Mesendoderm (in vitro differentiated cells): ENCODE results near the gene SNX8.

Source experiments
- DNase-seq: peaks from one replicate; pipeline ENCODE4 v3.0.0; 2013
- H2AK5ac ChIP-seq: 2 replicates; pipeline ENCODE4 v1.6.1; 2013; ENCODE audit warnings: low read length, inconsistent platforms
- H2BK120ac ChIP-seq: 2 replicates; pipeline ENCODE4 v1.6.1; 2013; ENCODE audit warnings: low read depth, mild to moderate bottlenecking, low read length, moderate library complexity, mixed read lengths
- H2BK15ac ChIP-seq: replicated peaks from 2 replicates; pipeline ENCODE4 v1.6.1; 2013; ENCODE audit warnings: low read depth, mild to moderate bottlenecking, moderate library complexity
- H2BK5ac ChIP-seq: 2 replicates; pipeline ENCODE4 v1.6.1; 2013; ENCODE audit warnings: low read length, inconsistent platforms
- H3K18ac ChIP-seq: 2 replicates; pipeline ENCODE4 v1.6.1; 2013; ENCODE audit warnings: mild to moderate bottlenecking, low read length, mixed read lengths
- H3K23ac ChIP-seq: one replicate; pipeline ENCODE4 v1.6.1; 2013; ENCODE audit warnings: low read length
- H3K27ac ChIP-seq: 2 replicates; pipeline ENCODE4 v1.5.1; 2013; ENCODE audit warnings: low read depth, mild to moderate bottlenecking, inconsistent platforms, low read length, moderate library complexity
- H3K27me3 ChIP-seq: 2 replicates; pipeline ENCODE4 v1.6.1; 2013; ENCODE audit warnings: low read length, control low read depth, mild to moderate bottlenecking, inconsistent platforms; ENCODE audit not compliant: insufficient read depth, poor library complexity
- H3K36me3 ChIP-seq: 2 replicates; pipeline ENCODE4 v1.6.1; 2013; ENCODE audit warnings: low read length, inconsistent platforms; ENCODE audit not compliant: control insufficient read depth, insufficient read depth
- H3K4ac ChIP-seq: one replicate; pipeline ENCODE4 v1.6.1; 2013; ENCODE audit warnings: low read depth, mild to moderate bottlenecking, low read length, moderate library complexity
- H3K4me1 ChIP-seq: 2 replicates; pipeline ENCODE4 v1.6.1; 2013; ENCODE audit warnings: low read depth, low read length, inconsistent platforms; ENCODE audit not compliant: control insufficient read depth
- H3K4me2 ChIP-seq: 2 replicates; pipeline ENCODE4 v1.6.1; 2013; ENCODE audit warnings: low read length
- H3K4me3 ChIP-seq: 2 replicates; pipeline ENCODE4 v1.5.1; 2013; ENCODE audit warnings: mild to moderate bottlenecking, low read length
- H3K56ac ChIP-seq: one replicate; pipeline ENCODE4 v1.6.1; 2013; ENCODE audit warnings: low read length
- H3K79me1 ChIP-seq: 2 replicates; pipeline ENCODE4 v1.6.1; 2013; ENCODE audit warnings: low read length, inconsistent platforms
- H3K79me2 ChIP-seq: 2 replicates; pipeline ENCODE4 v1.6.1; 2013; ENCODE audit warnings: mild to moderate bottlenecking, low read length; ENCODE audit not compliant: control insufficient read depth, insufficient read depth
- H3K9ac ChIP-seq: 2 replicates; pipeline ENCODE4 v1.6.1; 2013; ENCODE audit warnings: low read length, inconsistent platforms
- H4K5ac ChIP-seq: one replicate; pipeline ENCODE4 v1.6.1; 2013; ENCODE audit warnings: low read length
- H4K8ac ChIP-seq: one replicate; pipeline ENCODE4 v1.6.1; 2013; ENCODE audit warnings: low read depth, mild to moderate bottlenecking, control low read depth, low read length, moderate library complexity
- WGBS: extraction: QIAGEN DNeasy Blood & Tissue Kit; methylation state at CpG from one replicate; pipeline ENCODE4 v1.1.7; 2013; ENCODE audit warnings: low lambda C conversion rate, missing lambda C conversion rate; ENCODE audit not compliant: insufficient coverage; ENCODE audit errors: extremely low coverage; 5-methylcytosine and 5-hydroxymethylcytosine counted together

Gene SNX8

DNA sequence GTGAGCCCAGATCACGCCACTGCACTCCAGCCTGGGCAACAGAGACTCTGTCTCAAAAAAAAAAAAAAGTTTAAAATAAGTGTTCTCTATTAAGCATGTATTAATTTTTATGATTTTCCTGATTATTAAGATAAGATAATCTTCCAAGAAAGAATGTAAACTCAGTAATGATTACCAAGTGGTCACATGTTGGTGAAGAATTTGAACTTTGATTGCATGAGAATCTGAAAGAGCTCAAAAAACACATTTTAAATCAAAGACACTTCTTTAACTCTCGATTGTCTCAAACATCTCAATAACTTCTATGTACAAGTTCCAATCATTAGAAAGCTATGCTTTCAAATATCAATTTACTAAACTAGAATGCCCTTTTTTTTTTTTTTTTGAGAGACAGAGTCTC lies 33.8 kb downstream of the SNX8 start:
- no peak overlapping the region for H4K5ac ChIP-seq

DNA sequence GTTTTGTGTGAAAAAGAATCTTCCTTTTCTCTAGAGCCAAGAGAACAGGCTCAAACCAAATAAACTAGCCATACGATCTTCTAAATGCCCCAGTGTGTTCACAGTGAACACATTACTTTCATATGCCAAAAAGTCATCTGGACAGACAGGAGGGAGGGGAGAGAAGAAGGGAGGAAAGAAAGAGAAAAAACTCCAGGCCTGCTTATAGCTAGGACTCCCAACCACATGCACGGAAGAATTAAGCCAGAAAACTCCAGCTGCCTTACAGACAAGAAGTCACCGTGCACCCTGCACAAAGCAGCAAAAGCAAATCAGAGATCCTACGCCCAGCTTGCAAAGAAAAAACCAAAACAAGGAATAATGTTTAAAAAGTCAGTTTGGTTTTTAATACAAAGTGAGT lies 34.3 kb downstream of the SNX8 start:
- no peak overlapping the region for H4K8ac ChIP-seq
- no peak overlapping the region for H3K9ac ChIP-seq
- no CpG with 5 or more reads among the region's 4 CpGs for WGBS
- no peaks in the 10 kb centered on the region for H3K79me2 ChIP-seq
- H3K4ac ChIP-seq: no peak overlapping the region
- no peak overlapping the region for H2AK5ac ChIP-seq
- DNase-seq: no peak
- no peak overlapping the region for H3K23ac ChIP-seq
- no peaks in the 10 kb centered on the region for H3K27me3 ChIP-seq
- no peak overlapping the region for H3K4me2 ChIP-seq
- no peak overlapping the region for H2BK15ac ChIP-seq
- H2BK120ac ChIP-seq: no peak overlapping the region
- H3K79me1 ChIP-seq: peaks cover 3% of the 10 kb centered on the region
- H2BK5ac ChIP-seq: no peak overlapping the region
- no peak overlapping the region for H3K4me3 ChIP-seq
- peaks cover 4% of the 10 kb centered on the region for H3K4me1 ChIP-seq
- H3K27ac ChIP-seq: no peak overlapping the region
- H3K36me3 ChIP-seq: no peaks in the 10 kb centered on the region
- no peak overlapping the region for H3K56ac ChIP-seq
- H4K5ac ChIP-seq: no peak overlapping the region
- H3K18ac ChIP-seq: no peak overlapping the region

More for the DNA sequence above, 33.8 kb downstream of the SNX8 start:
- Histone ChIP-seq H3K79me2 (no peaks in the 10 kb centered on the region), H2AK5ac (no peak overlapping the region), H3K23ac (no peak overlapping the region), H3K79me1 (peaks cover 3% of the 10 kb centered on the region), H2BK120ac (no peak overlapping the region), H2BK15ac (no peak overlapping the region), H3K27me3 (no peaks in the 10 kb centered on the region), H3K36me3 (no peaks in the 10 kb centered on the region), H3K4me1 (peaks cover 4% of the 10 kb centered on the region), H3K18ac (no peak overlapping the region), H2BK5ac (no peak overlapping the region), H3K56ac (no peak overlapping the region), H3K4me3 (no peak overlapping the region), H3K4ac (no peak overlapping the region), H3K9ac (no peak overlapping the region), H4K8ac (no peak overlapping the region), H3K27ac (no peak overlapping the region), H3K4me2 (no peak overlapping the region)
- DNase-seq: no peak
- WGBS: no CpG with 5 or more reads among the region's 2 CpGs

DNA sequence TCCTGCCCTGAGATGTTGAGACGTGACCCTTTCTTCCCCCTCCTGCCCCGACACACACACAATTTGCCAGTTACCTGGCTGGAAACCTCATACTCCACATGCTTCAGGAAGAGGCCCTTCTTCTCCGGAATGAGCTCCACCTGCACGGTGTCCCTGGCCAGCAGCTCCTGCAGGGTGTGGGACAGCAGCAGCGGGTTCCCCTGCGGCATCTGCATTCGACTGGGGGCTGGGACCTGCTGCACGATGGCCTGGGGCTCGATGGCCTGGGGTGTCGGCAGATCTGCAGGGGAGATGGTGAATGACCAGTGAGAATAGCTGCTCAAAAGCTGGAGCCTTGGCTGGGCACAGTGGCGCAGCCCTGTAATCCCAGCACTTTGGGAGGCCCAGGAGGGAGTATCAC lies 36.2 kb downstream of the SNX8 start:
- Histone ChIP-seq H3K4me2 (no peak overlapping the region), H3K27ac (no peak overlapping the region), H2BK15ac (no peak overlapping the region), H4K5ac (no peak overlapping the region), H3K4me3 (no peak overlapping the region), H2BK120ac (no peak overlapping the region), H3K9ac (no peak overlapping the region), H3K79me1 (peaks cover 3% of the 10 kb centered on the region), H3K23ac (no peak overlapping the region), H3K27me3 (no peaks in the 10 kb centered on the region), H2BK5ac (no peak overlapping the region), H2AK5ac (no peak overlapping the region), H3K4me1 (peaks cover 4% of the 10 kb centered on the region), H3K4ac (no peak overlapping the region), H3K56ac (no peak overlapping the region), H3K18ac (no peak overlapping the region), H4K8ac (no peak overlapping the region), H3K36me3 (no peaks in the 10 kb centered on the region), H3K79me2 (no peaks in the 10 kb centered on the region)
- no peak for DNase-seq
- no CpG with 5 or more reads among the region's 11 CpGs for WGBS

DNA sequence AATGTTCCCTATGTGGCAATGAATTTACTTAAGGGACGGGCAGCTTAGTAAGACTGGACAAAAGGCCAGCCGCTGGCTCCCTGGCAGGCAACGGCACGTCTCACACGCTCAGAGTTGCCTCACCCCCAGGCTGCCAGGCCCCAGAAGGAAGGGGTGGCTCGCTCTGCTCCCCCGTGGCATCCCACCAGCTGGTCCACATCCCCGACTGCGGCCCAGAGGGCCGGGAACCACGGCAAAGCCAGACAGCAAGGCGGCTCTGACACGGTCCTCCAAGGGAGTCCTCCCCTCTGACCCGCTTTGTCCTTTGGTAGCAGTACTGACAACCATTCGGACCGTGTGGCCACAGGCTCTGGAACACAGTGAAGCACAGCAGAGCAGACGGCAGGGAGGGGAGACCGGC lies 38.1 kb downstream of the SNX8 start:
- H3K4me1 ChIP-seq: no peaks in the 10 kb centered on the region
- H2BK5ac ChIP-seq: no peak overlapping the region
- H3K79me1 ChIP-seq: no peaks in the 10 kb centered on the region
- no peak overlapping the region for H2BK120ac ChIP-seq
- no peaks in the 10 kb centered on the region for H3K79me2 ChIP-seq
- no peak overlapping the region for H4K8ac ChIP-seq
- H3K27me3 ChIP-seq: no peaks in the 10 kb centered on the region
- no peak overlapping the region for H4K5ac ChIP-seq
- H3K36me3 ChIP-seq: no peaks in the 10 kb centered on the region
- H2AK5ac ChIP-seq: no peak overlapping the region
- H3K4ac ChIP-seq: no peak overlapping the region
- no peak overlapping the region for H3K56ac ChIP-seq
- no peak overlapping the region for H3K9ac ChIP-seq
- DNase-seq: no peak
- WGBS: no CpG with 5 or more reads among the region's 18 CpGs
- H3K4me3 ChIP-seq: no peak overlapping the region
- H2BK15ac ChIP-seq: no peak overlapping the region
- no peak overlapping the region for H3K18ac ChIP-seq
- H3K27ac ChIP-seq: no peak overlapping the region
- H3K4me2 ChIP-seq: no peak overlapping the region
- no peak overlapping the region for H3K23ac ChIP-seq

DNA sequence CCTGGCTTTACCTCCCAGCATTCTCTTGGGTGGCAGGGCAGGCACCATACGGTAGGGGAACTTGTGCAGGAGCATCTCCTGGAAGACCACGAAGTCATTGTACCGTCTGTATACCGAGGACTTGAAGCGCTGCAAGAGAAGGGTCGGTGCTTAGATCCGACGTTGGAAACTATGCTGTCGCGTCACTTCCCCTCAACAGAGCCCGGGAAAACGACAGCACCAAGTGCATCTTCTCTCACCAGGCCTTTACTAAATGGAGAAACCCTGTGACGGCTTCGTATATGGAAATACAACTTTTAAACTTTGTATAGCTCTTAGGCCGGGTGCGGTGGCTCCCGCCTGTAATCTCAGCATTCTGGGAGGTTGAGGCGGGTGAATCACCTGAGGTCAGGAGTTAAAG lies 39.1 kb downstream of the SNX8 start:
- Histone ChIP-seq H2BK120ac (no peak overlapping the region), H3K36me3 (no peaks in the 10 kb centered on the region), H3K4ac (no peak overlapping the region), H2AK5ac (no peak overlapping the region), H4K8ac (no peak overlapping the region), H2BK5ac (no peak overlapping the region), H3K4me2 (no peak overlapping the region), H4K5ac (no peak overlapping the region), H3K79me1 (no peaks in the 10 kb centered on the region), H2BK15ac (no peak overlapping the region), H3K27me3 (no peaks in the 10 kb centered on the region), H3K23ac (no peak overlapping the region), H3K4me1 (no peaks in the 10 kb centered on the region), H3K79me2 (no peaks in the 10 kb centered on the region), H3K4me3 (no peak overlapping the region), H3K56ac (no peak overlapping the region), H3K9ac (no peak overlapping the region), H3K18ac (no peak overlapping the region), H3K27ac (no peak overlapping the region)
- DNase-seq: no peak
- WGBS: no CpG with 5 or more reads among the region's 18 CpGs

DNA sequence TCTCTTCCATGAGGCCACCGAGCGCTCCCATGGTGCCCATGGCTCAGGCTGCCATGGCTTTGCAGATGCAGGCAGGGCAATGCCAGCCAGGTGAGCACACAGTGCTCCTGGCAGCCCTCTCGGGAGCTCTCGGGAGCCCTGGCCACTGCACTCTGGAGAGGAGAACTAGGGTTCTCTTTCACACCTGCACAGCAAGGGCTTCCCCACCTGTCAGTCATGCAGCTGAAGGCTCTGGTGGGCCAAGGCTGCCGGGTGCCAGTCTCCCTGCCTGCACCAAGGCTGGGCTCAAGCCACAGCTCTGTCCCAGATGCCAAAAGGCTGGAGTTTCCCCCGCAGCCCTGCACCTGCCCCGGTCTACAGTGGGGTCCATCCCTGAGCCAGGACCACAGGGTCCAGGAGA lies 39.6 kb downstream of the SNX8 start:
- H3K4ac ChIP-seq: no peak overlapping the region
- no CpG with 5 or more reads among the region's 7 CpGs for WGBS

More for the DNA sequence above, 39.6 kb downstream of the SNX8 start:
- Histone ChIP-seq H3K4me3 (no peak overlapping the region), H3K9ac (no peak overlapping the region), H3K27me3 (no peaks in the 10 kb centered on the region), H2BK15ac (no peak overlapping the region), H4K8ac (no peak overlapping the region), H3K56ac (no peak overlapping the region), H2BK120ac (no peak overlapping the region), H3K36me3 (no peaks in the 10 kb centered on the region), H3K4me2 (no peak overlapping the region), H3K79me2 (no peaks in the 10 kb centered on the region), H2AK5ac (no peak overlapping the region), H3K4me1 (peaks cover 4% of the 10 kb centered on the region), H3K27ac (no peak overlapping the region), H3K18ac (no peak overlapping the region), H3K23ac (no peak overlapping the region), H4K5ac (no peak overlapping the region), H3K79me1 (no peaks in the 10 kb centered on the region), H2BK5ac (no peak overlapping the region)
- DNase-seq: no peak
